ENCODE results near the gene WARS2.

- no peak for TF ChIP-seq CTCF (IDR thresholded peaks at IDR 0.05; ENCODE audit: low read length)
- no peak for TF ChIP-seq EZH2 (optimal IDR thresholded peaks at IDR 0.05; ENCODE audit: low read depth, low read length)
- TF ChIP-seq EZH2phosphoT487 (IDR thresholded peaks at IDR 0.05; ENCODE audit: low read length): no peak
Measured at GRCh38 chr1:119101563-119101962, 38.9 kb downstream of the WARS2 start.
